Loucy (cell line): ENCODE results near the gene PAX3.

Source experiments
- EZH2phosphoT487 ChIP-seq: fragments of 200-600 bp; IDR thresholded peaks from 2 replicates; pipeline ENCODE4 v1.6.1; 2018; ENCODE audit warnings: antibody characterized with exemption, mild to moderate bottlenecking, moderate library complexity, borderline replicate concordance
- TF ChIP-seq, protein P1 (sequence below): fragments of 200-600 bp; sonication (generic); conservative IDR thresholded peaks from 2 replicates; pipeline ENCODE4 v1.5.1; 2014; ENCODE audit warnings: mild to moderate bottlenecking, antibody characterized with exemption, low read length

DNA sequence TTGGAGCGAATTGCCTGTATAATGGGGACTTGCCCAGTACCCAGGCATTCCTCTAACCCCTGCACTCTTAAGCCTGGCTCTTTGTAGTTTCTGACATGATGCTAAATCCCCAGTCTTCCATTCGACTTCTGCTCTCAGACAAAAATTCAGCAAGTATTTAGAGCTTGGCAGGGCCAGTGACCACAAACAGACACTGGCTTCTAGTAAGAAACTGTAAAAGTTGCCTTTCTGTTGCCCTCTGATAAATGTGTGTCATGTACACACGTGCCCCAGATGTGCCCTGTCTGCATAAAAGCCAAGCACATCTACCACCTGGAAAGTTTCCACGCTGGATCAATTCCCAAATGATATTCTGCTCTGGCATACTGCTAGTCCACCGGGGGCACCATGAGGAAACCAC lies 18.0 kb downstream of the PAX3 start:
- TF ChIP-seq, protein P1, sequence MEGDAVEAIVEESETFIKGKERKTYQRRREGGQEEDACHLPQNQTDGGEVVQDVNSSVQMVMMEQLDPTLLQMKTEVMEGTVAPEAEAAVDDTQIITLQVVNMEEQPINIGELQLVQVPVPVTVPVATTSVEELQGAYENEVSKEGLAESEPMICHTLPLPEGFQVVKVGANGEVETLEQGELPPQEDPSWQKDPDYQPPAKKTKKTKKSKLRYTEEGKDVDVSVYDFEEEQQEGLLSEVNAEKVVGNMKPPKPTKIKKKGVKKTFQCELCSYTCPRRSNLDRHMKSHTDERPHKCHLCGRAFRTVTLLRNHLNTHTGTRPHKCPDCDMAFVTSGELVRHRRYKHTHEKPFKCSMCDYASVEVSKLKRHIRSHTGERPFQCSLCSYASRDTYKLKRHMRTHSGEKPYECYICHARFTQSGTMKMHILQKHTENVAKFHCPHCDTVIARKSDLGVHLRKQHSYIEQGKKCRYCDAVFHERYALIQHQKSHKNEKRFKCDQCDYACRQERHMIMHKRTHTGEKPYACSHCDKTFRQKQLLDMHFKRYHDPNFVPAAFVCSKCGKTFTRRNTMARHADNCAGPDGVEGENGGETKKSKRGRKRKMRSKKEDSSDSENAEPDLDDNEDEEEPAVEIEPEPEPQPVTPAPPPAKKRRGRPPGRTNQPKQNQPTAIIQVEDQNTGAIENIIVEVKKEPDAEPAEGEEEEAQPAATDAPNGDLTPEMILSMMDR, result no peak
- TF ChIP-seq EZH2phosphoT487, result no peak
